Subcutaneous adipose tissue (tissue), 4 donors: ENCODE measurements around the gene DEFB124. TPM values are rescaled to one million over a fixed set of nuclear protein-coding genes. Genes with fewer than 3 reads are reported as not detected.

ENCODE experiments used
- total RNA-seq, 4 donors: library from RNA; depleted of rRNA; stranded (reverse); fragments of >200 nt; gene quantifications; one replicate each; pipeline ENCODE4 v1.1.0, GENCODE V29; 2016
- TF ChIP-seq, protein P1 (sequence below): fragments of 450-650 bp; IDR thresholded peaks from one replicate; pipeline ENCODE4 v1.5.1; 2016; ENCODE audit warnings: low read depth, mild to moderate bottlenecking, control low read depth, antibody characterized with exemption, moderate library complexity

Gene DEFB124
- total RNA-seq, 4 donors from 2014 or later, result not detected

- TF ChIP-seq, protein P1, sequence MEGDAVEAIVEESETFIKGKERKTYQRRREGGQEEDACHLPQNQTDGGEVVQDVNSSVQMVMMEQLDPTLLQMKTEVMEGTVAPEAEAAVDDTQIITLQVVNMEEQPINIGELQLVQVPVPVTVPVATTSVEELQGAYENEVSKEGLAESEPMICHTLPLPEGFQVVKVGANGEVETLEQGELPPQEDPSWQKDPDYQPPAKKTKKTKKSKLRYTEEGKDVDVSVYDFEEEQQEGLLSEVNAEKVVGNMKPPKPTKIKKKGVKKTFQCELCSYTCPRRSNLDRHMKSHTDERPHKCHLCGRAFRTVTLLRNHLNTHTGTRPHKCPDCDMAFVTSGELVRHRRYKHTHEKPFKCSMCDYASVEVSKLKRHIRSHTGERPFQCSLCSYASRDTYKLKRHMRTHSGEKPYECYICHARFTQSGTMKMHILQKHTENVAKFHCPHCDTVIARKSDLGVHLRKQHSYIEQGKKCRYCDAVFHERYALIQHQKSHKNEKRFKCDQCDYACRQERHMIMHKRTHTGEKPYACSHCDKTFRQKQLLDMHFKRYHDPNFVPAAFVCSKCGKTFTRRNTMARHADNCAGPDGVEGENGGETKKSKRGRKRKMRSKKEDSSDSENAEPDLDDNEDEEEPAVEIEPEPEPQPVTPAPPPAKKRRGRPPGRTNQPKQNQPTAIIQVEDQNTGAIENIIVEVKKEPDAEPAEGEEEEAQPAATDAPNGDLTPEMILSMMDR, result no peak
Observed at GRCh38 chr20:31496761-31497295, 21.9 kb upstream of the DEFB124 start.

GRCh38 chr20:31494131-31494530, 19.2 kb upstream of the DEFB124 start:
- TF ChIP-seq, protein P1, result no peak

GRCh38 chr20:31490752-31491151, 15.8 kb upstream of the DEFB124 start:
- TF ChIP-seq, protein P1, result no peak

GRCh38 chr20:31489152-31489551, 14.2 kb upstream of the DEFB124 start:
- TF ChIP-seq, protein P1, result no peak

- TF ChIP-seq, protein P1, result no peak
Observed at GRCh38 chr20:31488115-31488514, 13.2 kb upstream of the DEFB124 start.

- TF ChIP-seq, protein P1, result no peak
Observed at GRCh38 chr20:31485450-31486339, 10.8 kb upstream of the DEFB124 start.

GRCh38 chr20:31484001-31484400, 9.1 kb upstream of the DEFB124 start:
- TF ChIP-seq, protein P1, result no peak
